K562 (cell line): ENCODE data around the gene FLAD1. TPM values are rescaled to one million over a fixed set of nuclear protein-coding genes. Genes with fewer than 3 reads are reported as not detected.
A peak's percentile ranks its signal among the peaks of the same experiment; 100 is the strongest.

Experiments used
- CBFA2T2 ChIP-seq: fragments of 450-650 bp; conservative IDR thresholded peaks from 2 replicates; pipeline ENCODE4 v1.6.1; 2017; ENCODE audit warnings: mild to moderate bottlenecking
- CREM ChIP-seq: IDR thresholded peaks from 2 replicates; pipeline ENCODE4 v1.6.1; 2014; ENCODE audit warnings: antibody characterized with exemption, low read depth
- EGR1 ChIP-seq: fragments of 450-650 bp; conservative IDR thresholded peaks from 2 replicates; pipeline ENCODE4 v1.6.1; 2017; ENCODE audit warnings: mild to moderate bottlenecking
- EZH2 ChIP-seq: IDR thresholded peaks from 2 replicates; pipeline ENCODE4 v1.6.1; 2012; ENCODE audit warnings: low read depth, mild to moderate bottlenecking, inconsistent platforms, low read length, borderline replicate concordance
- GABPA ChIP-seq: fragments of 200-800 bp; sonication (Bioruptor generic); conservative IDR thresholded peaks from 2 replicates; pipeline ENCODE4 v1.6.1; 2016; ENCODE audit warnings: low read depth, missing genetic modification characterization, missing compliant biosample characterization
- GATAD2A ChIP-seq: fragments of 450-650 bp; IDR thresholded peaks from 2 replicates; pipeline ENCODE4 v1.6.1; 2017
- HDAC1 ChIP-seq, 2 experiments: fragments of 450-650 bp; IDR thresholded peaks; 2 replicates each; pipeline ENCODE4 v1.6.1; 2016 to 2017; ENCODE audit warnings: inconsistent platforms in 1 of 2, mild to moderate bottlenecking in 1 of 2, moderate library complexity in 1 of 2
- KAT7 ChIP-seq: sonication (generic); formaldehyde crosslinking; IDR thresholded peaks from 2 replicates; pipeline ENCODE4 v1.8.0; 2022; ENCODE audit warnings: missing genetic modification reagents, mild to moderate bottlenecking, borderline replicate concordance
- KDM5B ChIP-seq: fragments of 200-600 bp; sonication (generic); IDR thresholded peaks from 2 replicates; pipeline ENCODE4 v1.6.1; 2012; ENCODE audit warnings: low read depth, mild to moderate bottlenecking, moderate library complexity, low read length, control low read depth, inconsistent platforms; ENCODE audit not compliant: insufficient replicate concordance
- NR3C1 ChIP-seq: sonication (generic); formaldehyde crosslinking; IDR thresholded peaks from 2 replicates; pipeline ENCODE4 v1.8.1; 2022; ENCODE audit warnings: missing genetic modification reagents
- XRCC3 ChIP-seq: fragments of 450-650 bp; IDR thresholded peaks from 2 replicates; pipeline ENCODE4 v1.6.1; 2017; ENCODE audit warnings: mild to moderate bottlenecking, moderate library complexity
- ZBTB7A ChIP-seq: IDR thresholded peaks from 2 replicates; pipeline ENCODE4 v1.6.1; 2011; ENCODE audit warnings: low read depth, mild to moderate bottlenecking, low read length, moderate library complexity, borderline replicate concordance; ENCODE audit not compliant: control insufficient read depth
- ZFPM2 ChIP-seq: fragments of 250-450 bp; sonication (Bioruptor Pico); IDR thresholded peaks from 2 replicates; pipeline ENCODE4 v1.5.1; 2022; ENCODE audit warnings: mild to moderate bottlenecking
- ZNF282 ChIP-seq: sonication (generic); formaldehyde crosslinking; IDR thresholded peaks from 2 replicates; pipeline ENCODE4 v1.8.1; 2023; ENCODE audit warnings: missing genetic modification reagents
- ZNF431 ChIP-seq: sonication (generic); formaldehyde crosslinking; IDR thresholded peaks from 2 replicates; pipeline ENCODE4 v1.8.0; 2022; ENCODE audit warnings: mild to moderate bottlenecking, missing genetic modification reagents
- ZNF76 ChIP-seq: fragments of 250-450 bp; sonication (Bioruptor Pico); IDR thresholded peaks from 2 replicates; pipeline ENCODE4 v1.4.0; 2020; ENCODE audit warnings: mild to moderate bottlenecking, moderate library complexity, borderline replicate concordance
- polyA plus RNA-seq, 8 experiments: library from polyadenylated mRNA; depleted of rRNA in 4 of 8; stranded (reverse) in 5 of 8; unstranded in 3 of 8; fragments of >200 nt; fragmentation: Nextera tagmentation in 2 of 8; fragmentation: Illumina TruSeq in 1 of 8; extraction: Ambion mirVana in 2 of 8; extraction: Trizol in 1 of 8; gene quantifications; 2 replicates each; pipeline versions ENCODE4 v1.2.1 to v1.2.3, GENCODE V29; 2011 to 2014; ENCODE audit warnings: inconsistent platforms in 1 of 8, missing spikeins in 1 of 8
- total RNA-seq, 7 experiments: library from RNA; depleted of rRNA in 6 of 7; stranded (reverse); fragments of >200 nt in 6 of 7; fragmentation: Illumina TruSeq in 2 of 7; extraction: Trizol in 2 of 7; gene quantifications; 2 replicates each; pipeline versions ENCODE4 v1.2.1 to v1.2.3, GENCODE V29; 2011 to 2021; ENCODE audit warnings: low replicate concordance in 1 of 7
- TF ChIP-seq, protein P1 (sequence below): fragments of 450-650 bp; conservative IDR thresholded peaks from 2 replicates; pipeline ENCODE4 v1.6.1; 2016; ENCODE audit warnings: missing genetic modification characterization, low read depth, mild to moderate bottlenecking, control low read depth, missing compliant biosample characterization
- TF ChIP-seq, protein P2 (sequence below): fragments of 250-450 bp; sonication (Bioruptor Pico); IDR thresholded peaks from 2 replicates; pipeline ENCODE4 v1.5.0; 2021
- TF ChIP-seq, protein P3 (sequence below): fragments of 450-650 bp; IDR thresholded peaks from 2 replicates; pipeline ENCODE4 v1.6.1; 2014; ENCODE audit warnings: low read depth, mild to moderate bottlenecking, moderate library complexity, borderline replicate concordance
- TF ChIP-seq, protein P4 (sequence below): fragments of 250-450 bp; sonication (Bioruptor Pico); IDR thresholded peaks from 2 replicates; pipeline ENCODE4 v1.8.0; 2022; ENCODE audit warnings: inconsistent platforms, mild to moderate bottlenecking, moderate library complexity, borderline replicate concordance

FLAD1 gene
- total and polyA plus RNA-seq, 9 of the 15 experiments (the other 6 are each of a cell fraction or from before 2014, with no cell fraction given) = 24.9 to 85.8 (median 67.0) TPM

DNA sequence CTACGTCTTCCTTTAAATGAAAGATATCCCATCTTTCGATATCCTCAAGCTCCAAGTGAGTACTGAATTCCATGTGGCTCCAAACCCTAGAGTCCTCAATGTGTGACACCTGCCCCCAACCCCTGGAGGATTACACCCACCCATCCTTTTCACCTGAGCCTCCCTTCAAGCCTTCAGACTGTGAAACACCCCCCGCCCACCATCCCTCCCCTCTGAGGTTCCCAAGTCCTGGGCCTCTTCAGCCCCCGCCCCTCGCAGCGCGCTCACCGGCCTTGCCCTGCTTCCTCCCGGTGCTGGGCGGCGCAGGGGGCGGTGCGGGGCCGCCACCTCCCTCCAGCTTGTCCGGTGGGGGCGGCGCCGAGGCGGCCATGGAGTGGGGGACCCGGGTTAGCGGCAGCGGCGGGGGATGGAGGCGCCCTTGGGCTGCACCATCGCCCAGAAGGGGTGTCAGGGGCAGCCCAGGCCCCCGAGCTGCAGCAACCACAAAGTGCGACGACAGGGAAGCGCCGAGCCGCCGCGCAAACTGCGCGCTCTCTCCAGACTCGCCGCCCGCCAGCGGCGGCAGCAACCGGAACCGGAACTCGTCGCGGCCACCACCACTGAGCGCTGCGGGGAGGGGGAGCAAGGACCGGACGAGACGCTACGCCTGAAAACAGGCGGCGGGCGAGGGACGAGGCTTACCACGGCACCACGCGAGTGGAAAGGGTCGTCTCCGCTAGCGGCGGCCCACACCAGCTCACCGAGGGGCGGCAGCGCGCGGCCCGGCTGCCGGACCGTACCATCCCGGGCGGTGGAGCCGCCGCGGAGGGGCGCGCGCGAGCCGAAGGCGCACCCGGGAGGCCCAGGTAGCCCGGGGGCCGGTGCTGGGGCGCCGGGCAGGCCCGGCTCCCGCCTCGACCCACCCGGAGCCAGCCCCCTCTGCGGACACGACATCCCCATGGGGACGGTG is 21.7 kb upstream of the FLAD1 start, which contains the start of gene PYGO2 (continued):
- TF ChIP-seq, protein P1, sequence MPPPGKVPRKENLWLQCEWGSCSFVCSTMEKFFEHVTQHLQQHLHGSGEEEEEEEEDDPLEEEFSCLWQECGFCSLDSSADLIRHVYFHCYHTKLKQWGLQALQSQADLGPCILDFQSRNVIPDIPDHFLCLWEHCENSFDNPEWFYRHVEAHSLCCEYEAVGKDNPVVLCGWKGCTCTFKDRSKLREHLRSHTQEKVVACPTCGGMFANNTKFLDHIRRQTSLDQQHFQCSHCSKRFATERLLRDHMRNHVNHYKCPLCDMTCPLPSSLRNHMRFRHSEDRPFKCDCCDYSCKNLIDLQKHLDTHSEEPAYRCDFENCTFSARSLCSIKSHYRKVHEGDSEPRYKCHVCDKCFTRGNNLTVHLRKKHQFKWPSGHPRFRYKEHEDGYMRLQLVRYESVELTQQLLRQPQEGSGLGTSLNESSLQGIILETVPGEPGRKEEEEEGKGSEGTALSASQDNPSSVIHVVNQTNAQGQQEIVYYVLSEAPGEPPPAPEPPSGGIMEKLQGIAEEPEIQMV (tag) = no peak
- peak; percentile 78 for TF ChIP-seq KDM5B
- TF ChIP-seq XRCC3 = no peak
- no peak for TF ChIP-seq NR3C1 (CRISPR knock-in tag)
- peak; percentile 98 for TF ChIP-seq GABPA (tag)
- no peak for TF ChIP-seq CBFA2T2
- peak; percentile 70; the same call in 1 of the 2 replicates for TF ChIP-seq KAT7 (CRISPR knock-in tag)
- TF ChIP-seq, protein P2, sequence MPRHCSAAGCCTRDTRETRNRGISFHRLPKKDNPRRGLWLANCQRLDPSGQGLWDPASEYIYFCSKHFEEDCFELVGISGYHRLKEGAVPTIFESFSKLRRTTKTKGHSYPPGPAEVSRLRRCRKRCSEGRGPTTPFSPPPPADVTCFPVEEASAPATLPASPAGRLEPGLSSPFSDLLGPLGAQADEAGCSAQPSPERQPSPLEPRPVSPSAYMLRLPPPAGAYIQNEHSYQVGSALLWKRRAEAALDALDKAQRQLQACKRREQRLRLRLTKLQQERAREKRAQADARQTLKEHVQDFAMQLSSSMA (CRISPR knock-in tag) = peak; percentile 93
- TF ChIP-seq, protein P3, sequence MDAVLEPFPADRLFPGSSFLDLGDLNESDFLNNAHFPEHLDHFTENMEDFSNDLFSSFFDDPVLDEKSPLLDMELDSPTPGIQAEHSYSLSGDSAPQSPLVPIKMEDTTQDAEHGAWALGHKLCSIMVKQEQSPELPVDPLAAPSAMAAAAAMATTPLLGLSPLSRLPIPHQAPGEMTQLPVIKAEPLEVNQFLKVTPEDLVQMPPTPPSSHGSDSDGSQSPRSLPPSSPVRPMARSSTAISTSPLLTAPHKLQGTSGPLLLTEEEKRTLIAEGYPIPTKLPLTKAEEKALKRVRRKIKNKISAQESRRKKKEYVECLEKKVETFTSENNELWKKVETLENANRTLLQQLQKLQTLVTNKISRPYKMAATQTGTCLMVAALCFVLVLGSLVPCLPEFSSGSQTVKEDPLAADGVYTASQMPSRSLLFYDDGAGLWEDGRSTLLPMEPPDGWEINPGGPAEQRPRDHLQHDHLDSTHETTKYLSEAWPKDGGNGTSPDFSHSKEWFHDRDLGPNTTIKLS = 0 out of 2 replicates have a peak, but pooled peaks have one; percentile 15
- TF ChIP-seq CREM = peak; percentile 47; the same call in 1 of the 2 replicates
- no peak for TF ChIP-seq EZH2
- TF ChIP-seq ZNF431 (CRISPR knock-in tag) = 0 out of 2 replicates have a peak, but pooled peaks have one; percentile 24
- peak in 1 of 2 experiments; percentile 88; a peak in 2 of 4 replicates for TF ChIP-seq HDAC1 (IDR thresholded peaks at IDR 0.05)
- TF ChIP-seq EGR1 = peak; percentile 83
- TF ChIP-seq ZFPM2 = peak; percentile 86
- TF ChIP-seq ZNF282 (CRISPR knock-in tag) = no peak
- peak; percentile 93 for TF ChIP-seq ZBTB7A
- TF ChIP-seq, protein P4, sequence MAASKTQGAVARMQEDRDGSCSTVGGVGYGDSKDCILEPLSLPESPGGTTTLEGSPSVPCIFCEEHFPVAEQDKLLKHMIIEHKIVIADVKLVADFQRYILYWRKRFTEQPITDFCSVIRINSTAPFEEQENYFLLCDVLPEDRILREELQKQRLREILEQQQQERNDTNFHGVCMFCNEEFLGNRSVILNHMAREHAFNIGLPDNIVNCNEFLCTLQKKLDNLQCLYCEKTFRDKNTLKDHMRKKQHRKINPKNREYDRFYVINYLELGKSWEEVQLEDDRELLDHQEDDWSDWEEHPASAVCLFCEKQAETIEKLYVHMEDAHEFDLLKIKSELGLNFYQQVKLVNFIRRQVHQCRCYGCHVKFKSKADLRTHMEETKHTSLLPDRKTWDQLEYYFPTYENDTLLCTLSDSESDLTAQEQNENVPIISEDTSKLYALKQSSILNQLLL (CRISPR knock-in tag) = no peak
- TF ChIP-seq ZNF76 (CRISPR knock-in tag) = 0 out of 2 replicates have a peak, but pooled peaks have one; percentile 31
- no peak for TF ChIP-seq GATAD2A
